ENCODE measurements around the gene TXNL1.

The TXNL1 gene

DNA sequence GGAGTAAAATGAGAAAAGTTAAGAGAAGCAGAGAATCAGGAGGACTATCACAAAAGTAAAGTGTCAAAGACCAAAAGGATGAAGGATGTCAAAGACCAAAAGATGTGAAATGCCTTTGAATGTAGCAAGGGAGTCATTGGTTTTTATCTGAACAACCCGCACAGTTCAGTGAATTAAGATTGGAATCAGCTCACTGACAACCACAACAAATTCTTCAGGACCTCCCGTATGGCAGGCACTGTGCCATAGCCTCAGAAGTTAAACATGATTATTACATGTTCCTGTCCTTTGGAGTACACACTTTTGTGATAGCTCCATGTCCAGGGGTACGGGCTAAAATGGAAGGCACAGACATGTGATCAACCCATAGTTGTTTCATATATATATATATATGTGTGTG lies 5.0 kb upstream of the TXNL1 start:
- no peak overlapping the region for H3K4me3 ChIP-seq (ENCODE audit: low read depth in 1 of 2, low read length in 1 of 2)
- no peaks in the 10 kb centered on the region for H3K36me3 ChIP-seq
- no peaks in the 10 kb centered on the region for H3K27me3 ChIP-seq
- H3K4me1 ChIP-seq (ENCODE audit: control insufficient read depth in 1 of 2, insufficient read depth in 1 of 2, low read depth in 1 of 2, low read length in 1 of 2) = peaks cover 7% of the 10 kb centered on the region in 2 experiments
- no peaks in the 10 kb centered on the region for H3K9me3 ChIP-seq
- TF ChIP-seq, protein P1, sequence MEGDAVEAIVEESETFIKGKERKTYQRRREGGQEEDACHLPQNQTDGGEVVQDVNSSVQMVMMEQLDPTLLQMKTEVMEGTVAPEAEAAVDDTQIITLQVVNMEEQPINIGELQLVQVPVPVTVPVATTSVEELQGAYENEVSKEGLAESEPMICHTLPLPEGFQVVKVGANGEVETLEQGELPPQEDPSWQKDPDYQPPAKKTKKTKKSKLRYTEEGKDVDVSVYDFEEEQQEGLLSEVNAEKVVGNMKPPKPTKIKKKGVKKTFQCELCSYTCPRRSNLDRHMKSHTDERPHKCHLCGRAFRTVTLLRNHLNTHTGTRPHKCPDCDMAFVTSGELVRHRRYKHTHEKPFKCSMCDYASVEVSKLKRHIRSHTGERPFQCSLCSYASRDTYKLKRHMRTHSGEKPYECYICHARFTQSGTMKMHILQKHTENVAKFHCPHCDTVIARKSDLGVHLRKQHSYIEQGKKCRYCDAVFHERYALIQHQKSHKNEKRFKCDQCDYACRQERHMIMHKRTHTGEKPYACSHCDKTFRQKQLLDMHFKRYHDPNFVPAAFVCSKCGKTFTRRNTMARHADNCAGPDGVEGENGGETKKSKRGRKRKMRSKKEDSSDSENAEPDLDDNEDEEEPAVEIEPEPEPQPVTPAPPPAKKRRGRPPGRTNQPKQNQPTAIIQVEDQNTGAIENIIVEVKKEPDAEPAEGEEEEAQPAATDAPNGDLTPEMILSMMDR (IDR thresholded peaks at IDR 0.05) = no peak
- no peak overlapping the region for H3K27ac ChIP-seq

DNA sequence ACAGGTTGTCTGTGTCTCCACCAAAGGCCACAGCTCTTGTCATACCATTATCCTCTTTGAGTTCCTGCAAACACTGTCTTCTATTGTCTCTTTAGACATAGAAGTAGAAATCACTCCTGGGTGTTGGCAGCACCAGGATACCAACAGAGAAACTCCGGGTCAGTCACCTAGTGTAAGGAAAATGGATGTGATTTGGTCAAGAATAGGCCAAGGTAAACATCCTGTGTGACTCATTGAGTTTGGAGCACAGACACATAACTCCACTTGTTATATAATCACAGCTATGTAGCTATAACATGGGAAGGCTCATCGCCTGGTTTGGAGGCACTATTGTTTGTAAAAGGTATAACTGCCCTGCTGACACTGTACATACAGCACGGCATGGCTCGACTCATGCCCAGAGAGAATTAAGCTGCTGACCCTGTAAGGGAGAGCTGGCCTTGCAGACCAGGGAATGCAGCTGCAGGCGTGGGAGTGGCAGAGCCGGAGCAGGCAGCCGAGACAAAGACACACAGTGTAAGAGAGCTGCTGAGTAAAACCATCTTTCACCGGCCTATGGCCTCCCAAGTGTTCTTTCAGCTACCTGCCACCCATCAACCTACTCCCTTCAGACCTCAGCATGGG lies 3.4 kb upstream of the TXNL1 start:
- no peaks in the 10 kb centered on the region for H3K36me3 ChIP-seq
- H3K27me3 ChIP-seq = no peaks in the 10 kb centered on the region
- no peak overlapping the region for H3K4me3 ChIP-seq (ENCODE audit: low read depth in 1 of 2, low read length in 1 of 2)
- H3K27ac ChIP-seq = no peak overlapping the region
- TF ChIP-seq, protein P1 (IDR thresholded peaks at IDR 0.05) = no peak
- peaks cover 20% of the 10 kb centered on the region in 2 experiments for H3K4me1 ChIP-seq (ENCODE audit: control insufficient read depth in 1 of 2, insufficient read depth in 1 of 2, low read depth in 1 of 2, low read length in 1 of 2)
- H3K9me3 ChIP-seq = no peaks in the 10 kb centered on the region

DNA sequence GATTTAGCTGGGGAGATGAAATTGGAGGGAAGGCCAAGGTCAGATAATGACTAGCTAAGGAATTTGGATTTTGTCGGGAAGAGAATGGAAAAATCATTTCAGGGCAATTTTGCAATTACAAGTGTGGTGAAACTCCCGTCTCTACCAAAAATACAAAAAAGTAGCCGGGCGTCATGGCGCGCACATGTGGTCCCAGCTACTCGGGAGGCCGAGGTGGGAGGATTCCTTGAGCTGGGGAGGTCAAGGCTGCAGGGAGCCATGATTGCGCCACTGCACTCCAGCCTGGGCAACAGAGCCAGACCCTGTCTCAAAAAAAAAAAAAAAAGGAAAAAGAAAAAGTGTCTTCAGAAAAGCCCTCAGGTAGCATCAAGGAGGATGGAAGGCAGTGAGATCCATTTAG lies 1.2 kb upstream of the TXNL1 start:
- no peaks in the 10 kb centered on the region for H3K27me3 ChIP-seq
- H3K4me1 ChIP-seq (ENCODE audit: control insufficient read depth in 1 of 2, insufficient read depth in 1 of 2, low read depth in 1 of 2, low read length in 1 of 2) = peaks cover 24 to 28% of the 10 kb centered on the region in 2 experiments
- no peaks in the 10 kb centered on the region for H3K36me3 ChIP-seq
- TF ChIP-seq, protein P1 (IDR thresholded peaks at IDR 0.05) = no peak
- no peak overlapping the region for H3K4me3 ChIP-seq (ENCODE audit: low read depth in 1 of 2, low read length in 1 of 2)
- peak overlapping the region; percentile 98 for H3K27ac ChIP-seq
- no peaks in the 10 kb centered on the region for H3K9me3 ChIP-seq

DNA sequence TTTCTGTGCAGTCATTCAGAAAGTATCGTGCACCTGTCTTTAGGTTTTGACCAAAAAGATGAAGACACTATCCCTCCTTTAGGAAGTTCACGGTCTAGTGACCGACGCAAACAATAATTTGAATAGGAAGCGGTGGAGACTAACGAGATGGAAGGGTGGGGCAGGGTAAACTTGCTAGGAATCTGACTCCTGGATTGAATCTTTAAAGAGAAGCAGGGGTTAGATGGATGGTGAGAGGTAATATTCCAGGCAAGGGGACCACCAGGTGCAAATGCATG lies 651 bp upstream of the TXNL1 start:
- Histone ChIP-seq H3K9me3 (no peaks in the 10 kb centered on the region), H3K36me3 (no peaks in the 10 kb centered on the region), H3K27me3 (no peaks in the 10 kb centered on the region), H3K4me3 (ENCODE audit: low read depth in 1 of 2, low read length in 1 of 2) (peak overlapping the region; percentile 90 to 93), H3K27ac (peak overlapping the region; percentile 98), H3K4me1 (ENCODE audit: control insufficient read depth in 1 of 2, insufficient read depth in 1 of 2, low read depth in 1 of 2, low read length in 1 of 2) (peaks cover 24 to 28% of the 10 kb centered on the region in 2 experiments)
- TF ChIP-seq, protein P1 (IDR thresholded peaks at IDR 0.05) = no peak

DNA sequence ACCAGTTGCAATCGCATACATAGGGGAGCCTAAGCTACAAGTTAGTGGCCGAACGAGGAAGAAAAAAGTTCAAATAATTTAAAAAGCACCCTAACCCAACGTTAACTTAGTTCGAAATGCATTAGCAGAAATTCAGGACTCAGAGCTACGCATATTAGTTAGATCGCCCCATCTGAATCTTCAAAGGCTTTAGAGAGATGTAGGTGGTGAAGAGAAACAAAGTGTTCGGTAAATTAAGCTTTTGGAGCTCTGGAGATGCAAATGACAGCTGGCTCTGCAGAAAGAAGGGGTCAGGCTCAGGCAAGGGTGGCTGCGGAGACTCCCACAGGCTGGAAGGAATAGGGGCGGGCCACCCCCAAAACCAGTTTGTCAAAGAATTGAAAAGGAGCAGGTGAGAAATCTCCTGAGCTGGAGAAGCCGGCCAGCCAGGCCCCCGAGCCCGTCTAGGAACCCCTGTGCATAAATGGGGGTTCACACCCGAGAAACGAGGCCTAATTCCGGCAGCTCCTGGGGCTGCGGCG lies 621 bp downstream of the TXNL1 start:
- Histone ChIP-seq H3K9me3 (no peaks in the 10 kb centered on the region), H3K27ac (peak overlapping the region; percentile 98), H3K36me3 (no peaks in the 10 kb centered on the region), H3K4me1 (ENCODE audit: control insufficient read depth in 1 of 2, insufficient read depth in 1 of 2, low read depth in 1 of 2, low read length in 1 of 2) (peaks cover 24 to 28% of the 10 kb centered on the region in 2 experiments), H3K27me3 (no peaks in the 10 kb centered on the region), H3K4me3 (ENCODE audit: low read depth in 1 of 2, low read length in 1 of 2) (peak overlapping the region; percentile 90 to 93)
- TF ChIP-seq, protein P1 (IDR thresholded peaks at IDR 0.05) = no peak

Measured in neutrophil (primary cell).